HCT116 (cell line): ENCODE measurements around the gene PIP4K2C. TPM values are rescaled to one million over a fixed set of nuclear protein-coding genes. Genes with fewer than 3 reads are reported as not detected.

ENCODE experiments used
- ATAC-seq: fragments of 200-7000 bp; cut with Tn5 transposase; 2 replicates; pipeline ENCODE4 v1.9.1; 2020; ENCODE audit warnings: mild to moderate bottlenecking, moderate library complexity
- BruUV-seq: library from RNA; stranded (reverse); fragments of 400-500 nt; replicated peaks from 2 replicates; lab custom pipeline; 2021; lab: Mats Ljungman, UMichigan
- CTCF ChIA-PET: fragments of 300-600 bp; sonication (Branson Sonifier 250); formaldehyde crosslinking; loops from one replicate; lab custom pipeline; 2021; ENCODE audit warnings: antibody characterized with exemption; lab: Charles Lee
- POLR2A ChIA-PET: fragments of 300-600, 350-600 bp; sonication (Branson Sonifier 250); formaldehyde crosslinking; loops from one replicate; lab custom pipeline; 2021; ENCODE audit warnings: antibody characterized with exemption; lab: Charles Lee
- RAD21 ChIA-PET, 2 experiments: fragments of 300-600 bp; sonication (Branson Sonifier 250); formaldehyde crosslinking; loops; one replicate each; lab custom pipeline; 2023; ENCODE audit warnings: low total read pairs in 2 of 2; ENCODE audit not compliant: uncharacterized antibody in 2 of 2, unreplicated experiment in 2 of 2, low non-redundant PET in 1 of 2; lab: Charles Lee
- DNase-seq: peaks from one replicate; pipeline ENCODE4 v3.0.0-alpha.2; 2010; ENCODE audit warnings: low read depth, low spot score
- H2AFZ ChIP-seq: fragments of 200-600 bp; shearing (Covaris generic), sonication (generic); 2 replicates; pipeline ENCODE4 v1.6.1; 2017; ENCODE audit warnings: low read depth, mixed run types, mixed read lengths, antibody characterized with exemption, low read length; ENCODE audit not compliant: poor library complexity, severe bottlenecking
- H3K27ac ChIP-seq: 2 replicates; pipeline ENCODE4 v1.5.1; 2012; ENCODE audit warnings: low read depth, low read length
- H3K27me3 ChIP-seq: fragments of 200-600 bp; sonication (generic); 2 replicates; pipeline ENCODE4 v1.6.1; 2016; ENCODE audit warnings: mixed run types, low read length, mixed read lengths; ENCODE audit not compliant: insufficient read depth
- H3K36me3 ChIP-seq, 2 experiments: fragments of 200-500 bp in 1 of 2; fragments of 200-600 bp in 1 of 2; sonication (Bioruptor generic) in 1 of 2; sonication (generic) in 1 of 2; 2 replicates each; pipeline versions ENCODE4 v1.5.1 to v1.6.1; 2014 to 2016; ENCODE audit warnings: low read length in 2 of 2, inconsistent platforms in 1 of 2, mixed read lengths in 1 of 2, mixed run types in 1 of 2; ENCODE audit not compliant: insufficient read depth in 2 of 2, control insufficient read depth in 1 of 2
- H3K4me1 ChIP-seq, 2 experiments: fragments of 200-600 bp in 1 of 2; sonication (generic) in 1 of 2; 2 replicates each; pipeline versions ENCODE4 v1.5.1 to v1.6.1; 2012 to 2017; ENCODE audit warnings: low read length in 2 of 2, inconsistent platforms in 1 of 2, mild to moderate bottlenecking in 1 of 2, mixed read lengths in 1 of 2, mixed run types in 1 of 2, moderate library complexity in 1 of 2; ENCODE audit not compliant: insufficient read depth in 2 of 2, control insufficient read depth in 1 of 2
- H3K4me2 ChIP-seq: fragments of 200-600 bp; sonication (generic); 2 replicates; pipeline ENCODE4 v1.6.1; 2017; ENCODE audit warnings: mixed run types, low read length, mixed read lengths
- H3K4me3 ChIP-seq, 2 experiments: fragments of 200-600 bp in 1 of 2; sonication (generic) in 1 of 2; replicated peaks in 1 of 2; 2 replicates each; pipeline ENCODE4 v1.5.1; 2011 to 2016; ENCODE audit warnings: low read length in 2 of 2, control low read depth in 1 of 2, low read depth in 1 of 2, mild to moderate bottlenecking in 1 of 2, mixed read lengths in 1 of 2, mixed run types in 1 of 2
- H3K79me2 ChIP-seq: fragments of 200-600 bp; sonication (generic); 2 replicates; pipeline ENCODE4 v1.6.1; 2017; ENCODE audit warnings: mild to moderate bottlenecking, mixed run types, low read length, moderate library complexity, mixed read lengths; ENCODE audit not compliant: insufficient read depth
- H3K9ac ChIP-seq: fragments of 200-600 bp; sonication (generic); 2 replicates; pipeline ENCODE4 v1.6.1; 2016; ENCODE audit warnings: low read length, mixed read lengths
- H3K9me2 ChIP-seq: fragments of 200-600 bp; sonication (generic), shearing (Covaris generic); 2 replicates; pipeline ENCODE4 v1.6.1; 2017; ENCODE audit warnings: mixed run types, mild to moderate bottlenecking, moderate library complexity; ENCODE audit not compliant: insufficient read depth
- H3K9me3 ChIP-seq, 2 experiments: fragments of 200-500 bp in 1 of 2; fragments of 200-600 bp in 1 of 2; sonication (Bioruptor generic) in 1 of 2; sonication (generic) in 1 of 2; 2 replicates each; pipeline ENCODE4 v1.6.1; 2014 to 2017; ENCODE audit warnings: low read length in 2 of 2, mixed read lengths in 2 of 2, inconsistent platforms in 1 of 2, low read depth in 1 of 2, mild to moderate bottlenecking in 1 of 2, mixed run types in 1 of 2, moderate library complexity in 1 of 2; ENCODE audit not compliant: control insufficient read depth in 1 of 2, insufficient read depth in 1 of 2
- H4K20me1 ChIP-seq: fragments of 200-600 bp; sonication (generic), shearing (Covaris generic); 2 replicates; pipeline ENCODE4 v1.6.1; 2017; ENCODE audit warnings: mixed run types, mild to moderate bottlenecking, moderate library complexity; ENCODE audit not compliant: insufficient read depth
- EGR1 ChIP-seq: IDR thresholded peaks from 2 replicates; pipeline ENCODE4 v1.6.1; 2012; ENCODE audit warnings: low read depth
- JUND ChIP-seq: IDR thresholded peaks from 2 replicates; pipeline ENCODE4 v1.6.1; 2012
- RAD21 ChIP-seq: IDR thresholded peaks from 2 replicates; pipeline ENCODE4 v1.6.1; 2012; ENCODE audit warnings: low read depth, mild to moderate bottlenecking
- SP1 ChIP-seq: IDR thresholded peaks from 2 replicates; pipeline ENCODE4 v1.6.1; 2012; ENCODE audit warnings: low read depth
- ZBTB33 ChIP-seq: IDR thresholded peaks from 2 replicates; pipeline ENCODE4 v1.6.1; 2011; ENCODE audit warnings: mild to moderate bottlenecking, low read length, moderate library complexity; ENCODE audit not compliant: insufficient replicate concordance; ENCODE audit errors: extremely low read depth
- intact Hi-C: fragments of 100-400 bp; cut with micrococcal nuclease; formaldehyde crosslinking; loops from 2 replicates; pipeline ENCODE4 v1.10.0; 2022
- total RNA-seq: library from RNA; stranded (reverse); gene quantifications from one replicate; pipeline ENCODE4 v1.2.1, GENCODE V29; 2021; ENCODE audit not compliant: unreplicated experiment

Gene PIP4K2C
- total RNA-seq, 1 experiment from 2014 or later = 38.4 TPM

GRCh38 chr12:57548013-57548315 lies 43.0 kb upstream of the PIP4K2C start:
- no peak for ATAC-seq
- POLR2A ChIA-PET = no interaction called here
- Histone ChIP-seq H2AFZ (peak overlapping the region; percentile 100), H3K9me2 (no peaks in the 10 kb centered on the region), H3K4me3 (no peak overlapping the region), H3K4me2 (0 out of 2 replicates have a peak overlapping the region, but pooled peaks have one; percentile 76)
- RAD21 ChIA-PET = no interaction called here
- CTCF ChIA-PET = no interaction called here
- TF ChIP-seq SP1 (no peak), RAD21 (no peak), EGR1 (no peak)
- TF ChIP-seq, all 23 proteins: peak for 0
- peaks cover 0 to 3% of the 10 kb centered on the region in 2 experiments; a peak in 1 of 4 replicates for H3K36me3 ChIP-seq
- no peaks in the 10 kb centered on the region for H3K9me3 ChIP-seq
- no TSS peak for BruUV-seq
- peaks cover 9 to 36% of the 10 kb centered on the region in 2 experiments for H3K4me1 ChIP-seq
- H3K27me3 ChIP-seq = no peaks in the 10 kb centered on the region
- no peak for DNase-seq
- H3K9ac ChIP-seq = no peak overlapping the region
- intact Hi-C loops = no loop called here
- H3K79me2 ChIP-seq = peaks cover 24% of the 10 kb centered on the region
- no peak overlapping the region for H3K27ac ChIP-seq
- no peaks in the 10 kb centered on the region for H4K20me1 ChIP-seq

- POLR2A ChIA-PET = no interaction called here
Observed at GRCh38 chr12:57548488-57548887, 42.5 kb upstream of the PIP4K2C start.

More at GRCh38 chr12:57548488-57548887, 42.5 kb upstream of the PIP4K2C start:
- Histone ChIP-seq H3K27me3 (no peaks in the 10 kb centered on the region), H3K9me2 (no peaks in the 10 kb centered on the region), H3K27ac (no peak overlapping the region), H3K79me2 (peaks cover 24% of the 10 kb centered on the region), H2AFZ (no peak overlapping the region), H3K4me3 (no peak overlapping the region), H3K9ac (no peak overlapping the region), H4K20me1 (no peaks in the 10 kb centered on the region), H3K9me3 (no peaks in the 10 kb centered on the region), H3K4me1 (peaks cover 9 to 37% of the 10 kb centered on the region in 2 experiments), H3K4me2 (no peak overlapping the region), H3K36me3 (peaks cover 0 to 3% of the 10 kb centered on the region in 2 experiments; a peak in 1 of 4 replicates)
- ATAC-seq (no peak), DNase-seq (no peak)
- intact Hi-C loops = no loop called here
- CTCF ChIA-PET = no interaction called here
- RAD21 ChIA-PET = no interaction called here
- TF ChIP-seq JUND (no peak), ZBTB33 (no peak)
- no TSS peak for BruUV-seq
